H1 (cell line): Measurements from ENCODE around the gene TP53. TPM values are rescaled to one million over a fixed set of nuclear protein-coding genes. Genes with fewer than 3 reads are reported as not detected.

Experiments used
- CTCF ChIA-PET: fragments of 300-600 bp; sonication (Branson Sonifier 250); formaldehyde crosslinking; loops from one replicate; lab custom pipeline; 2021; ENCODE audit not compliant: partially characterized antibody; lab: Charles Lee
- POLR2A ChIA-PET: fragments of 300-600 bp; sonication (Branson Sonifier 250); formaldehyde crosslinking; loops from one replicate; lab custom pipeline; 2021; ENCODE audit warnings: inconsistent platforms; ENCODE audit not compliant: partially characterized antibody; lab: Charles Lee
- DNase-seq, 2 experiments: peaks; one replicate each; pipeline versions ENCODE4 v3.0.0 to v3.0.0-alpha.2; 2010 to 2022; ENCODE audit warnings: low spot score in 2 of 2, low read depth in 1 of 2, mixed read lengths in 1 of 2
- FAIRE-seq: peaks from 2 replicates; lab custom pipeline; 2011; peaks lifted over from hg19 to GRCh38; lab: Jason Lieb, UNC
- H2AFZ ChIP-seq: 2 replicates; pipeline ENCODE4 v1.8.1; 2012; ENCODE audit warnings: low read length, inconsistent platforms
- H2AK5ac ChIP-seq: 2 replicates; pipeline ENCODE4 v1.6.1; 2013; ENCODE audit warnings: low read depth, low read length
- H2BK120ac ChIP-seq: replicated peaks from 2 replicates; pipeline ENCODE3; 2013; ENCODE audit warnings: low read depth, low read length, inconsistent platforms
- H2BK12ac ChIP-seq: 2 replicates; pipeline ENCODE4 v1.6.1; 2013; ENCODE audit warnings: low read depth, low read length
- H2BK15ac ChIP-seq: 2 replicates; pipeline ENCODE4 v1.6.1; 2013; ENCODE audit warnings: low read length
- H2BK20ac ChIP-seq: 2 replicates; pipeline ENCODE4 v1.6.1; 2013; ENCODE audit warnings: low read length
- H2BK5ac ChIP-seq: 2 replicates; pipeline ENCODE4 v1.6.1; 2013; ENCODE audit warnings: low read depth, low read length
- H3K14ac ChIP-seq: 2 replicates; pipeline ENCODE4 v1.6.1; 2013; ENCODE audit warnings: inconsistent platforms; ENCODE audit not compliant: insufficient read length
- H3K18ac ChIP-seq: 2 replicates; pipeline ENCODE4 v1.6.1; 2013; ENCODE audit warnings: low read length; ENCODE audit errors: extremely low read depth
- H3K23ac ChIP-seq: 2 replicates; pipeline ENCODE4 v1.6.1; 2013; ENCODE audit warnings: inconsistent platforms; ENCODE audit not compliant: insufficient read length
- H3K23me2 ChIP-seq: 2 replicates; pipeline ENCODE4 v1.6.1; 2013; ENCODE audit warnings: low read depth, low read length
- H3K27ac ChIP-seq: 2 replicates; pipeline ENCODE4 v1.6.1; 2011; ENCODE audit warnings: low read depth, low read length, inconsistent platforms
- H3K27me3 ChIP-seq, 4 experiments: replicated peaks in 1 of 4; 1 replicate in 1 of 4; 2 replicates in 3 of 4; pipeline versions ENCODE4 v1.6.1 to v1.8.1; 2011 to 2013; ENCODE audit warnings: low read length in 3 of 4, mild to moderate bottlenecking in 3 of 4, inconsistent platforms in 2 of 4, mixed read lengths in 2 of 4, moderate library complexity in 1 of 4; ENCODE audit not compliant: control insufficient read depth in 3 of 4, insufficient read depth in 3 of 4; ENCODE audit errors: extremely low read depth in 1 of 4
- H3K36me3 ChIP-seq, 4 experiments: 2 replicates each; pipeline versions ENCODE4 v1.6.1 to v1.8.1; 2011 to 2013; ENCODE audit warnings: mild to moderate bottlenecking in 4 of 4, low read length in 3 of 4, moderate library complexity in 2 of 4, control low read depth in 1 of 4, inconsistent platforms in 1 of 4; ENCODE audit not compliant: insufficient read depth in 4 of 4, control insufficient read depth in 2 of 4
- H3K4ac ChIP-seq: replicated peaks from 2 replicates; pipeline ENCODE3; 2013; ENCODE audit warnings: low read length, low read depth, mixed read lengths, inconsistent platforms; ENCODE audit not compliant: insufficient read length
- H3K4me1 ChIP-seq, 4 experiments: replicated peaks in 1 of 4; 1 replicate in 1 of 4; 2 replicates in 3 of 4; pipeline versions ENCODE4 v1.6.1 to v1.8.1; 2011 to 2013; ENCODE audit warnings: low read length in 3 of 4, inconsistent platforms in 2 of 4, mixed read lengths in 1 of 4; ENCODE audit not compliant: insufficient read depth in 4 of 4, control insufficient read depth in 3 of 4
- H3K4me2 ChIP-seq, 2 experiments: 2 replicates each; pipeline versions ENCODE4 v1.6.1 to v1.8.1; 2011 to 2013; ENCODE audit warnings: low read depth in 2 of 2, low read length in 2 of 2, control low read depth in 1 of 2, inconsistent platforms in 1 of 2, mild to moderate bottlenecking in 1 of 2; ENCODE audit not compliant: insufficient read depth in 1 of 2
- H3K4me3 ChIP-seq, 4 experiments: fragments of 200-600, 300-600 bp in 1 of 4; sonication (generic), shearing (Covaris generic), sonication (Bioruptor Twin) in 1 of 4; 2 replicates each; pipeline versions ENCODE4 v1.5.1 to v1.8.1; 2011 to 2016; ENCODE audit warnings: low read length in 4 of 4, low read depth in 3 of 4, control low read depth in 2 of 4, inconsistent platforms in 2 of 4, mild to moderate bottlenecking in 2 of 4, mixed read lengths in 1 of 4, moderate library complexity in 1 of 4; ENCODE audit not compliant: insufficient read depth in 2 of 4; ENCODE audit errors: extremely low read depth in 1 of 4
- H3K56ac ChIP-seq: replicated peaks from 2 replicates; pipeline ENCODE3; 2013; ENCODE audit warnings: low read depth, mild to moderate bottlenecking, mixed read lengths, low read length, inconsistent platforms; ENCODE audit not compliant: insufficient read length
- H3K79me1 ChIP-seq: 2 replicates; pipeline ENCODE4 v1.6.1; 2013; ENCODE audit warnings: low read depth, low read length, control low read depth
- H3K79me2 ChIP-seq, 2 experiments: 2 replicates each; pipeline versions ENCODE4 v1.6.1 to v1.8.1; 2012 to 2013; ENCODE audit warnings: low read length in 2 of 2, mild to moderate bottlenecking in 2 of 2, inconsistent platforms in 1 of 2; ENCODE audit not compliant: insufficient read depth in 2 of 2, control insufficient read depth in 1 of 2
- H3K9ac ChIP-seq, 4 experiments: replicated peaks in 1 of 4; 1 replicate in 1 of 4; 2 replicates in 3 of 4; pipeline versions ENCODE4 v1.6.1 to v1.8.1; 2011 to 2013; ENCODE audit warnings: low read depth in 3 of 4, low read length in 3 of 4, control low read depth in 2 of 4, mild to moderate bottlenecking in 2 of 4, moderate library complexity in 2 of 4, inconsistent platforms in 1 of 4; ENCODE audit errors: extremely low read depth in 1 of 4
- H3K9me3 ChIP-seq, 2 experiments: 2 replicates each; pipeline versions ENCODE4 v1.6.1 to v1.8.1; 2012 to 2013; ENCODE audit warnings: mild to moderate bottlenecking in 2 of 2, moderate library complexity in 2 of 2, control low read depth in 1 of 2, inconsistent platforms in 1 of 2, low read depth in 1 of 2, low read length in 1 of 2, mixed read lengths in 1 of 2; ENCODE audit not compliant: insufficient read depth in 2 of 2
- H4K20me1 ChIP-seq, 2 experiments: replicated peaks in 1 of 2; 2 replicates each; pipeline versions ENCODE3 to v1.8.1; 2011 to 2013; ENCODE audit warnings: inconsistent platforms in 2 of 2, low read length in 2 of 2, mild to moderate bottlenecking in 1 of 2; ENCODE audit not compliant: insufficient read depth in 2 of 2, control insufficient read depth in 1 of 2
- H4K5ac ChIP-seq: 2 replicates; pipeline ENCODE4 v1.6.1; 2013; ENCODE audit warnings: low read length, low read depth, mixed read lengths, inconsistent platforms; ENCODE audit not compliant: insufficient read length
- H4K8ac ChIP-seq: 2 replicates; pipeline ENCODE4 v1.8.0; 2013; ENCODE audit warnings: mild to moderate bottlenecking, moderate library complexity, low read length, inconsistent platforms; ENCODE audit not compliant: insufficient read depth; ENCODE audit errors: extremely low read depth
- H4K91ac ChIP-seq: replicated peaks from 2 replicates; pipeline ENCODE3; 2013; ENCODE audit warnings: low read length, mixed read lengths, inconsistent platforms; ENCODE audit not compliant: insufficient read length
- ZNF274 ChIP-seq: IDR thresholded peaks from 2 replicates; pipeline ENCODE4 v1.7.0; 2012; ENCODE audit warnings: low read length, borderline replicate concordance; ENCODE audit errors: extremely low read depth
- WGBS, 2 experiments: shearing (Covaris generic) in 1 of 2; methylation state at CpG; one replicate each; pipeline versions ENCODE4 v1.1.6 to v1.1.7; 2013 to 2015; ENCODE audit warnings: low lambda C conversion rate in 2 of 2, mixed read lengths in 2 of 2, inconsistent platforms in 1 of 2, low coverage in 1 of 2, missing lambda C conversion rate in 1 of 2; ENCODE audit not compliant: insufficient replicate concordance in 2 of 2, insufficient coverage in 1 of 2, insufficient read length in 1 of 2; ENCODE audit errors: extremely low coverage in 1 of 2, missing lambda C conversion rate in 1 of 2; 5-methylcytosine and 5-hydroxymethylcytosine counted together
- polyA plus RNA-seq, 7 experiments: library from polyadenylated mRNA; depleted of rRNA in 3 of 7; stranded (reverse) in 5 of 7; unstranded in 2 of 7; fragments of >200 nt in 5 of 7; fragments of 200-250 nt in 2 of 7; gene quantifications; 1 replicate in 5 of 7; 2 replicates in 1 of 7; 4 replicates in 1 of 7; pipeline versions ENCODE4 v1.2.1 to v1.2.3, GENCODE V29; 2011 to 2013; ENCODE audit warnings: missing spikeins in 2 of 7, mixed read lengths in 2 of 7
- total RNA-seq: library from RNA; stranded (reverse); fragmentation: NEBNext Ultra II Directional; extraction: Animal tissue kit (Norgen Biotek cat#: 25700); gene quantifications from 2 replicates; pipeline ENCODE4 v1.2.1, GENCODE V29; 2021

The TP53 gene
- total and polyA plus RNA-seq, 2 of the 8 experiments (the other 6 are each of a cell fraction or from before 2014, with no cell fraction given): 143 to 198 TPM

GRCh38 chr17:7714721-7715594 lies 27.7 kb upstream of the TP53 start:
- Histone ChIP-seq H2BK15ac (peak overlapping the region; percentile 12; the same call in 1 of the 2 replicates), H4K91ac (no peak overlapping the region), H2BK120ac (no peak overlapping the region), H2BK12ac (no peak overlapping the region), H3K79me2 (no peaks in the 10 kb centered on the region), H2BK20ac (no peak overlapping the region), H3K4me3 (no peak overlapping the region), H3K56ac (no peak overlapping the region), H4K20me1 (no peaks in the 10 kb centered on the region), H3K18ac (no peak overlapping the region), H3K27ac (no peak overlapping the region), H3K14ac (no peak overlapping the region), H4K5ac (no peak overlapping the region), H3K36me3 (no peaks in the 10 kb centered on the region), H3K4me1 (peaks cover 6 to 27% (median 18%) of the 10 kb centered on the region in 4 experiments), H3K23me2 (peaks cover 9% of the 10 kb centered on the region), H3K9ac (no peak overlapping the region), H3K9me3 (no peaks in the 10 kb centered on the region), H4K8ac (no peak overlapping the region), H3K79me1 (no peaks in the 10 kb centered on the region; the same call in 1 of the 2 replicates), H2AFZ (no peak overlapping the region), H3K27me3 (peaks cover 0 to 21% (median 7%) of the 10 kb centered on the region in 4 experiments; a peak in 3 of 7 replicates), H3K4ac (no peak overlapping the region), H2BK5ac (no peak overlapping the region), H2AK5ac (no peak overlapping the region), H3K23ac (no peak overlapping the region), H3K4me2 (no peak overlapping the region)
- 87% methylated on average over 10 of the region's 10 CpGs; no CpG with 5 or more reads in 1 of the 2 experiments for WGBS, 2 experiments
- ChIA-PET POLR2A (interaction anchor here (1.0 to 8.8 kb wide), 3 partner anchors 10 to 130 kb away, joined by 3 to 88 read pairs (median 15); partner anchors contain the start of genes EFNB3, TP53 and WRAP53), CTCF (interaction anchor here (0.6 to 10.1 kb wide), 6 partner anchors 7 to 154 kb away, joined by 3 to 86 read pairs (median 26); partner anchors contain the start of genes EFNB3, SENP3, SHBG and TP53)
- TF ChIP-seq ZNF274: no peak
- FAIRE-seq (no peak), DNase-seq (no peak)
